Subcutaneous abdominal adipose tissue (tissue), 5 donors: ENCODE data around the gene CXCL14.

Experiments
- H3K27ac ChIP-seq: one replicate; pipeline ENCODE4 v1.7.0; 2013; ENCODE audit warnings: low read depth, mild to moderate bottlenecking, inconsistent platforms, low read length, moderate library complexity
- H3K27me3 ChIP-seq, 5 donors: one replicate each; pipeline ENCODE4 v1.7.0; 2013; ENCODE audit warnings: low read length in 5 of 5, inconsistent platforms in 1 of 5; ENCODE audit not compliant: control insufficient read depth in 5 of 5, insufficient read depth in 4 of 5
- H3K36me3 ChIP-seq, 5 donors: one replicate each; pipeline ENCODE4 v1.7.0; 2013; ENCODE audit warnings: low read length in 5 of 5; ENCODE audit not compliant: control insufficient read depth in 5 of 5, insufficient read depth in 5 of 5
- H3K4me1 ChIP-seq, 5 donors: one replicate each; pipeline ENCODE4 v1.7.0; 2013; ENCODE audit warnings: low read length in 5 of 5, mild to moderate bottlenecking in 3 of 5, moderate library complexity in 1 of 5; ENCODE audit not compliant: control insufficient read depth in 5 of 5, insufficient read depth in 5 of 5
- H3K4me3 ChIP-seq, 5 donors: one replicate each; pipeline ENCODE4 v1.7.0; 2013; ENCODE audit warnings: low read length in 5 of 5, low read depth in 1 of 5
- H3K9ac ChIP-seq, 5 donors: one replicate each; pipeline ENCODE4 v1.7.0; 2013; ENCODE audit warnings: low read length in 5 of 5, mild to moderate bottlenecking in 4 of 5, moderate library complexity in 3 of 5
- H3K9me3 ChIP-seq, 5 donors: one replicate each; pipeline ENCODE4 v1.7.0; 2013; ENCODE audit warnings: low read length in 5 of 5; ENCODE audit not compliant: control insufficient read depth in 5 of 5
- donor health status: healthy.
- donor health status: healthy.
- donor health status: healthy.
- donor health status: healthy.
- donor health status: healthy.

Gene CXCL14, protein sequence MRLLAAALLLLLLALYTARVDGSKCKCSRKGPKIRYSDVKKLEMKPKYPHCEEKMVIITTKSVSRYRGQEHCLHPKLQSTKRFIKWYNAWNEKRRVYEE

DNA sequence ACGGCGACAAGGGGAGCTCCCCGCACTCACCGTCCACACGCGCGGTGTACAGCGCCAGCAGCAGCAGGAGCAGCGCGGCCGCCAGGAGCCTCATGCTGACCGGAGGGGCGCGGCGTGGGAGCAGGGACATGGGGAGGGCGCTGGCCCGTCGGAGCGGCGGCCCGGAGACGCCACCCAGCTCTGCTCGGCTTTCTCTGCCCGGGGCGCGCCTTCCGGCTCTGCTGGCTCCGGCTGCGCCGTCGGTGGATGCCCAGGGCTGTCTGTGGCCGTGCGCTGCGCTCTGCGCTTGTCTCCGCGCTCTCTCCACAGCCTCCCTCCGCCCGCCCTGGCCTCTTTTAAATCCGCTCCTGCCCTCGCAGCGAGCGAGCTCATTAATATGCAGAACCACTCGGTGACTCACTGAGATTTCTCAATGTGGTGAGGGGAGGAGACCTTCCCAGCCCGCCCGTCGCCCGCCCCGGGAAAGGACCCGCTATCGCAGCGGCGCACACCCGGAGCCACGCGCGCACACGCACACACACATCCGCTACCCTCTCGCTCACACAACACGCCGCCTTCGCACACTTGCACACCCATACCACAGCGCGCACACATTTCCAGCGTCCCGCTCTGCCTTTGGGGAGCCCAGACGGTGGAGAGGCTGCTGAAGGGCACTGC, at the start of gene CXCL14:
CXCL14 (minus strand) TSS at position 307 of the 657 bp plus-strand sequence; CDS start at position 94, 213 bp downstream.
- H3K9ac ChIP-seq = peak within 1 kb of the TSS in 1 of 5 donors; percentile 58
- peaks cover 0 to 18% (median 11%) of the 10 kb centered on the region in 5 donors for H3K4me1 ChIP-seq
- no peak within 1 kb of the TSS for H3K27ac ChIP-seq
- peaks cover 0 to under 1% (median 0%) of the 10 kb centered on the region in 5 donors for H3K36me3 ChIP-seq
- peak within 1 kb of the TSS; percentile 48 to 70 (median 56) for H3K4me3 ChIP-seq
- H3K27me3 ChIP-seq = peaks cover 19 to 59% (median 53%) of the 10 kb centered on the region in 5 donors
- no peaks in the 10 kb centered on the region for H3K9me3 ChIP-seq

DNA sequence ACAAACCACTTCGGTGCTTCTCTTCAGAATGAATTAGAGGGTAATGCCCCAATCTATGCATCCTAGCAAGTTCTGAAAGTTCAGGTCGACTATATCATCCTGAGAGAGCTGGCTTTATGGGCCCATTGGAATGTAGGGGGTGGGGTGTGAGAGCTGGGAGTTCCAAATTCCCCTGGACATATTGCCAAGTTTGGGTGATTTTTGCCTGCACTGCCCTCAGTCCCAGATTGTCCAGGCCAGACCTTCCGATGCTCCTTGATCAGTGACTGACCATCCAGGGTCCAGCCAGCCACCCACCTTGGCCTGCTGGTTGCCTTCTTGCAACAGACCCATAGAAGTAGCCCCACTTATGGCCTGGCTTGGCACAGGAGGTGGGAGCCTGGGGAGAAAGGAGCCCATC, 47.8 kb upstream of the CXCL14 start:
- no peaks in the 10 kb centered on the region for H3K9me3 ChIP-seq
- H3K4me3 ChIP-seq = no peak overlapping the region
- H3K27ac ChIP-seq = no peak overlapping the region
- no peak overlapping the region for H3K9ac ChIP-seq
- no peaks in the 10 kb centered on the region for H3K4me1 ChIP-seq
- peaks cover 0 to 5% (median 2%) of the 10 kb centered on the region in 5 donors for H3K27me3 ChIP-seq
- H3K36me3 ChIP-seq = no peaks in the 10 kb centered on the region

DNA sequence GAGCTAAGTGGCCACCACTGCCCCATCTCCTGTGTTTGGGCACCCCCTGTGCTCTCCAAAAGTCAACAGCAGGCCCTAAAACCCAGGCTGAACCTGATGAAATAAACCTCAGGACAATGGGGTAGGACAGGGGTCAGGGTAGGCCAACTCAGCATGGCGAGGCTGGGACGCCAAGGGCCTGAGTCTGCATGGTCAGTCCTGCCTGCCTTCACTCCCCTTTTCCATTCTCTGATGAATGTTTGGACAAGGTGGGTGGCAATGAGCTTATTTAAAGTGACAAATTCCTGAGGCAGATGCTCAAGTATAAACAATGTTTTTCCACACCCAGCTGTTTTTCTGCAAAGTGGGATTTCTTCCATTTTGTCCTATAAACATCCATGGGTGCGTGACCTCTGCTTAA, 47.2 kb upstream of the CXCL14 start:
- H3K4me3 ChIP-seq = no peak overlapping the region
- no peak overlapping the region for H3K9ac ChIP-seq
- no peaks in the 10 kb centered on the region for H3K9me3 ChIP-seq
- H3K27me3 ChIP-seq = peaks cover 0 to 5% (median 2%) of the 10 kb centered on the region in 5 donors
- H3K4me1 ChIP-seq = no peaks in the 10 kb centered on the region
- no peak overlapping the region for H3K27ac ChIP-seq
- no peaks in the 10 kb centered on the region for H3K36me3 ChIP-seq

DNA sequence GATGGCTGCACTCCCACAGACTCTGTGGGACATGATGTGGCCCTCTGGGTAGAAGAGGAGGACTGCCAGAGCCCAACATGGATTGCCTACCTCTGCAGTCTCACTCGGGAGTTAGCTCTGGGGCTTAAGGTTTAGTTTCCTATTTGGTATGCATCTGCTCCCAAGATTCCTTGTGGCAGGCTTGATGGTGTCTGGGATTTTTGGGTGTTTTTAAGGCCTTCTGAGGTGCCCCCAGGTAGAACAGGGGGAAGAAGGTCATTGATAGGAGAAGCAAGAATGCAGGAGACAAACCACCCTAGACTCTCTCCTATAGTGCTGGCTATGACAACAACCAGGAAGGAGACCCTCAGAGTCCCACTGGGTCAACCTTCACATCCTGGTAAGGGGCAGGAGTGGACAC, 46.7 kb upstream of the CXCL14 start:
- Histone ChIP-seq H3K27me3 (peaks cover 0 to 5% (median 2%) of the 10 kb centered on the region in 5 donors), H3K4me1 (no peaks in the 10 kb centered on the region), H3K27ac (no peak overlapping the region), H3K4me3 (no peak overlapping the region), H3K9ac (no peak overlapping the region), H3K9me3 (peaks cover 0 to 2% (median 0%) of the 10 kb centered on the region in 5 donors), H3K36me3 (no peaks in the 10 kb centered on the region)

DNA sequence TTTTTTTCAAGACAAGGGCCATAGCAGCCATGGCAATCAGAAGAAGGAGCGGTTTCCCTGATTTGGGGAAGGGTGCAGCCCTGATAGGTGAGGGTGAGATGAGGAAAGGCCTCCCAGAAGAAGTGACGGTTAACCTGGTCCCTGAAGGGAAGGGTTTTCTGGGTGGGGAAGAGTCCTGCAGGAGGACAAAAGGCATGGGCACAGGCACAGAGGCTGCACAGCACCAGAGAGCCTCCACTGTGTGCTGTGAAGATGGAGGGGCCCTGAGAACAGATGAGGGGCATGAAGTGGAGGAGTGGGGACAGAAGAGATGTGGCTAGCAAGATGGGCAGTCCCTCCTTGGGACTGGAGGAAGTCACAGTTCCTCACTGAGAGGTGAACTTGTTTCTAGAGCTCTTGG, 46.3 kb upstream of the CXCL14 start:
- Histone ChIP-seq H3K27me3 (peaks cover 0 to 4% (median 2%) of the 10 kb centered on the region in 5 donors), H3K9me3 (peaks cover 0 to 5% (median 0%) of the 10 kb centered on the region in 5 donors), H3K36me3 (no peaks in the 10 kb centered on the region), H3K27ac (no peak overlapping the region), H3K4me3 (no peak overlapping the region), H3K4me1 (no peaks in the 10 kb centered on the region), H3K9ac (no peak overlapping the region)

DNA sequence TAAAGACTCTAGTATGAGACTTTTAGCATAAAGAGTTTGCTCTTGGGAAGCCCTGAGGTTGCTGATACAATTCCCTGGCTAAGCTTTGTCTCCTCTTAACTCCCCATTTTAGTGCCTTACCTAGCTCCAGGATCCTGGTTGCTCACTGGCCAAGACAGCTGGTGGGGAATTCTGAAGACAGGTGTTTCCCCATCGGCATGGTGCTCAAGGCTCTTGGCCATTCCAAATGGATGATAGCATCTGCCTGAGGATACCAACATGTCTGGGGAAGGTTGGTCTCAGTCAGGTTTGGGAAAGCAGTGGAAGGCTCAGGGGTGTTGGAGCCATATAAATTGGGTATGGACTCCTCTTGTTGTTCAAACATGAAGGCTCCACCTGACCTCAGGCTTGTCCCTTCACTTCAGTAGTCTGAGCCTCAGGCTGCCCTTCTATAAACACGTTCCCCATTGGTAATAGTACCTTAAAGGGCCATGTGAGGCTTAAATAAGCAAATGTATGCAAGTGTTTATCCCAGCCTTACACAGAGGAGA, 44.5 kb upstream of the CXCL14 start:
- Histone ChIP-seq H3K9ac (no peak overlapping the region), H3K27me3 (peaks cover 0 to 2% (median 0%) of the 10 kb centered on the region in 5 donors), H3K36me3 (no peaks in the 10 kb centered on the region), H3K4me1 (no peaks in the 10 kb centered on the region), H3K9me3 (peaks cover 0 to 12% (median 9%) of the 10 kb centered on the region in 5 donors), H3K27ac (no peak overlapping the region), H3K4me3 (no peak overlapping the region)

DNA sequence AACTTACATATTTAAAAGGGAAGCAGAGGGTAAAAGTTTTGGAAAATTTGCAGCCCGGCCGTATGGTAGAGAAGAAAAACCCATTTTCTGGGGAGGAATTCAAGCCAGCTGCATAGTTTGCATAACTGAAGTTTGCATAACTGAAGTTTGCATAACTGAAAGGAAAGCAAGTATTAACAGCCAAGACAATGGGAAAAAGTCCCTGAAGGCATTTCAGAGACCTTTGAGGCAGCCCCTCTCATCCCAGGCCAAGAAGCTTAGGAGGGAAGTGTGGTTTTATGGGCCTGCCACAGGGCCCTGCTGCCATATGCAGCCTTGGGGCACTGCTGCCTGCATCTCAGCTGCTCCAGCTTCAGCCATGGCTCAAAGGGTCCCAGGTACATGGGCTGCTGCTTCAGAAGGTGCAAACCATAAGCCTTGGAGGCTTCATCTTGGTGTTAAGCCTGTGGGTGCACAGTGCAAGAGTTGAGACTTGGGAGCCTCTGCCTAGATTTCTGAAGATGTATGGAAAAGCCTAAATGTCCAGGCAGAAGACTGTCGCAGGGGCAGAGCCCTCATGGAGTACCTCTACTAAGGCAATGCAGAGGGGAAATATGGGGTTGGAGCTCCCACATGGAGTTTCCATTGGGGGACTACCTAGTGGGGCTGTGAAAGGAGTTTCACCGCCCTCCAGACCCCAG, 36.9 kb upstream of the CXCL14 start:
- Histone ChIP-seq H3K9ac (no peak overlapping the region), H3K36me3 (no peaks in the 10 kb centered on the region), H3K27ac (no peak overlapping the region), H3K27me3 (no peaks in the 10 kb centered on the region), H3K4me3 (peak overlapping the region in 1 of 5 donors; percentile 16), H3K4me1 (peaks cover 0 to 10% (median 7%) of the 10 kb centered on the region in 5 donors), H3K9me3 (peaks cover 0 to 19% (median 12%) of the 10 kb centered on the region in 5 donors)

DNA sequence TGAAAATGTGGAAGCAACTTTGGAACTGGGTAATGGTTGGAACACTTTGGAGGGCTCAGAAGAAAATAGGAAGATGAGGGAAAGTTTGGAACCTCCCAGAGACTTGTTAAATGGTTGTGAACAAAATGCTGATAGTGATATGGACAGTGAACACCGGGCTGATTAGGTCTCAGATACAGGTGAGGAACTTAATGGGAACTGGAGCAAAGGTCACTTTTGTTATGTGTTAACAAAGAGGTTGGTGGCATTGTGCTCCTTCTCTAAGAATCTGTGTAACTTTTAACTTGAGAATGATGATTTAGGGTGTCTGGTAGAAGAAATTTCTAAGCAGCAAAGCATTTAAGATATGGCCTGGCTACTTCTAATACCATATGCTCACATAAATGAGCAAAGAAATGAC, 36.4 kb upstream of the CXCL14 start:
- H3K27ac ChIP-seq = no peak overlapping the region
- no peak overlapping the region for H3K9ac ChIP-seq
- H3K4me3 ChIP-seq = peak overlapping the region in 1 of 5 donors; percentile 16
- H3K27me3 ChIP-seq = no peaks in the 10 kb centered on the region
- H3K36me3 ChIP-seq = no peaks in the 10 kb centered on the region
- peaks cover 0 to 19% (median 9%) of the 10 kb centered on the region in 5 donors for H3K9me3 ChIP-seq
- peaks cover 0 to 10% (median 7%) of the 10 kb centered on the region in 5 donors for H3K4me1 ChIP-seq

DNA sequence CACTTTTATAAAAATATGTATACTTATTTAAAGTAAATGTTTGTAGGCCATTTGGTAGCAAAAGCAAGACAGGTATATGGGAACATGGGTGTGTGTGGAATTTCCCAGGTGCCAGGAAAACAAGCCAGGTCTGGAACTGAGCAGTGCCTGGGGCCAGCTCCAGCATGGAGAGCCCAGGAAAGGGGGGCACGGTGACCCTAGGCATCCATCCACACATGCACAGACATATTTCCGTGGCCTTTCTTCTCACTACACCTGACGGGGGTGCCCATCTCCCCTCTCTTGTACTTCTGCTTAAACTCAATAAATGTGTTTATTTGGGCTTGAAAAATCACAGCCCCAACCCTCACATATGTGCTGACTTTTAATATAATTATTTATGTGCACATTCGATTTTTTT, 31.2 kb upstream of the CXCL14 start:
- peaks cover 0 to 2% (median 0%) of the 10 kb centered on the region in 5 donors for H3K4me1 ChIP-seq
- H3K9ac ChIP-seq = no peak overlapping the region
- peaks cover 0 to 2% (median 0%) of the 10 kb centered on the region in 5 donors for H3K9me3 ChIP-seq
- no peaks in the 10 kb centered on the region for H3K36me3 ChIP-seq
- no peak overlapping the region for H3K4me3 ChIP-seq
- H3K27ac ChIP-seq = no peak overlapping the region
- no peaks in the 10 kb centered on the region for H3K27me3 ChIP-seq
